H1 (cell line): ENCODE results near the gene RAD51D. TPM values are rescaled to one million over a fixed set of nuclear protein-coding genes. Genes with fewer than 3 reads are reported as not detected.

Experiments
- EP300 ChIP-seq, 2 experiments: IDR thresholded peaks; 1 replicate in 1 of 2; 2 replicates in 1 of 2; pipeline ENCODE4 v1.6.1; 2011 to 2012; ENCODE audit warnings: low read depth in 2 of 2, low read length in 2 of 2, mild to moderate bottlenecking in 2 of 2, borderline replicate concordance in 1 of 2, inconsistent platforms in 1 of 2, moderate library complexity in 1 of 2
- FOSL1 ChIP-seq: IDR thresholded peaks from 2 replicates; pipeline ENCODE4 v1.6.1; 2011; ENCODE audit warnings: mild to moderate bottlenecking, low read depth, low read length, moderate library complexity; ENCODE audit not compliant: insufficient read depth
- GABPA ChIP-seq: IDR thresholded peaks from 2 replicates; pipeline ENCODE4 v1.6.1; 2011; ENCODE audit warnings: mild to moderate bottlenecking, low read length, moderate library complexity, borderline replicate concordance; ENCODE audit not compliant: insufficient read depth
- HDAC2 ChIP-seq, 2 experiments: fragments of 300-600 bp in 1 of 2; sonication (generic) in 1 of 2; IDR thresholded peaks; 2 replicates each; pipeline ENCODE4 v1.6.1; 2011 to 2012; ENCODE audit warnings: low read depth in 2 of 2, low read length in 2 of 2, mild to moderate bottlenecking in 2 of 2, moderate library complexity in 2 of 2, borderline replicate concordance in 1 of 2, inconsistent platforms in 1 of 2
- KDM1A ChIP-seq: fragments of 200-600, 300-600 bp; sonication (generic); IDR thresholded peaks from 2 replicates; pipeline ENCODE4 v1.7.1; 2016; ENCODE audit warnings: mild to moderate bottlenecking, low read length, borderline replicate concordance
- MAX ChIP-seq: IDR thresholded peaks from 2 replicates; pipeline ENCODE4 v1.6.1; 2012; ENCODE audit warnings: inconsistent platforms
- NANOG ChIP-seq: IDR thresholded peaks from 2 replicates; pipeline ENCODE4 v1.6.1; 2011; ENCODE audit warnings: low read length, low read depth, mild to moderate bottlenecking, inconsistent platforms; ENCODE audit not compliant: insufficient read depth, poor library complexity, severe bottlenecking
- POLR2A ChIP-seq, 2 experiments: IDR thresholded peaks; 1 replicate in 1 of 2; 2 replicates in 1 of 2; pipeline ENCODE4 v1.6.1; 2011; ENCODE audit warnings: low read depth in 2 of 2, low read length in 2 of 2, mild to moderate bottlenecking in 2 of 2; ENCODE audit errors: control extremely low read depth in 1 of 2
- RFX5 ChIP-seq: IDR thresholded peaks from 2 replicates; pipeline ENCODE4 v1.6.1; 2011; ENCODE audit warnings: low read depth, low read length, improper control_type of control experiment, borderline replicate concordance
- SP1 ChIP-seq: IDR thresholded peaks from 2 replicates; pipeline ENCODE4 v1.6.1; 2011; ENCODE audit warnings: low read depth, low read length
- polyA plus RNA-seq, 7 experiments: library from polyadenylated mRNA; depleted of rRNA in 3 of 7; stranded (reverse) in 5 of 7; unstranded in 2 of 7; fragments of >200 nt in 5 of 7; fragments of 200-250 nt in 2 of 7; gene quantifications; 1 replicate in 5 of 7; 2 replicates in 1 of 7; 4 replicates in 1 of 7; pipeline versions ENCODE4 v1.2.1 to v1.2.3, GENCODE V29; 2011 to 2013; ENCODE audit warnings: missing spikeins in 2 of 7, mixed read lengths in 2 of 7
- total RNA-seq: library from RNA; stranded (reverse); fragmentation: NEBNext Ultra II Directional; extraction: Animal tissue kit (Norgen Biotek cat#: 25700); gene quantifications from 2 replicates; pipeline ENCODE4 v1.2.1, GENCODE V29; 2021
- TF ChIP-seq, protein P1 (sequence below): fragments of 300-600 bp; sonication (generic); IDR thresholded peaks from 2 replicates; pipeline ENCODE4 v1.7.1; 2012; ENCODE audit warnings: low read length, moderate library complexity, mild to moderate bottlenecking, inconsistent platforms; ENCODE audit not compliant: insufficient replicate concordance

RAD51D gene
- total and polyA plus RNA-seq, 2 of the 8 experiments (the other 6 are each of a cell fraction or from before 2014, with no cell fraction given), result 10.2 to 12.9 TPM

GRCh38 chr17:35161281-35161761 is 41.7 kb upstream of the RAD51D start (continued):
- TF ChIP-seq, protein P1, sequence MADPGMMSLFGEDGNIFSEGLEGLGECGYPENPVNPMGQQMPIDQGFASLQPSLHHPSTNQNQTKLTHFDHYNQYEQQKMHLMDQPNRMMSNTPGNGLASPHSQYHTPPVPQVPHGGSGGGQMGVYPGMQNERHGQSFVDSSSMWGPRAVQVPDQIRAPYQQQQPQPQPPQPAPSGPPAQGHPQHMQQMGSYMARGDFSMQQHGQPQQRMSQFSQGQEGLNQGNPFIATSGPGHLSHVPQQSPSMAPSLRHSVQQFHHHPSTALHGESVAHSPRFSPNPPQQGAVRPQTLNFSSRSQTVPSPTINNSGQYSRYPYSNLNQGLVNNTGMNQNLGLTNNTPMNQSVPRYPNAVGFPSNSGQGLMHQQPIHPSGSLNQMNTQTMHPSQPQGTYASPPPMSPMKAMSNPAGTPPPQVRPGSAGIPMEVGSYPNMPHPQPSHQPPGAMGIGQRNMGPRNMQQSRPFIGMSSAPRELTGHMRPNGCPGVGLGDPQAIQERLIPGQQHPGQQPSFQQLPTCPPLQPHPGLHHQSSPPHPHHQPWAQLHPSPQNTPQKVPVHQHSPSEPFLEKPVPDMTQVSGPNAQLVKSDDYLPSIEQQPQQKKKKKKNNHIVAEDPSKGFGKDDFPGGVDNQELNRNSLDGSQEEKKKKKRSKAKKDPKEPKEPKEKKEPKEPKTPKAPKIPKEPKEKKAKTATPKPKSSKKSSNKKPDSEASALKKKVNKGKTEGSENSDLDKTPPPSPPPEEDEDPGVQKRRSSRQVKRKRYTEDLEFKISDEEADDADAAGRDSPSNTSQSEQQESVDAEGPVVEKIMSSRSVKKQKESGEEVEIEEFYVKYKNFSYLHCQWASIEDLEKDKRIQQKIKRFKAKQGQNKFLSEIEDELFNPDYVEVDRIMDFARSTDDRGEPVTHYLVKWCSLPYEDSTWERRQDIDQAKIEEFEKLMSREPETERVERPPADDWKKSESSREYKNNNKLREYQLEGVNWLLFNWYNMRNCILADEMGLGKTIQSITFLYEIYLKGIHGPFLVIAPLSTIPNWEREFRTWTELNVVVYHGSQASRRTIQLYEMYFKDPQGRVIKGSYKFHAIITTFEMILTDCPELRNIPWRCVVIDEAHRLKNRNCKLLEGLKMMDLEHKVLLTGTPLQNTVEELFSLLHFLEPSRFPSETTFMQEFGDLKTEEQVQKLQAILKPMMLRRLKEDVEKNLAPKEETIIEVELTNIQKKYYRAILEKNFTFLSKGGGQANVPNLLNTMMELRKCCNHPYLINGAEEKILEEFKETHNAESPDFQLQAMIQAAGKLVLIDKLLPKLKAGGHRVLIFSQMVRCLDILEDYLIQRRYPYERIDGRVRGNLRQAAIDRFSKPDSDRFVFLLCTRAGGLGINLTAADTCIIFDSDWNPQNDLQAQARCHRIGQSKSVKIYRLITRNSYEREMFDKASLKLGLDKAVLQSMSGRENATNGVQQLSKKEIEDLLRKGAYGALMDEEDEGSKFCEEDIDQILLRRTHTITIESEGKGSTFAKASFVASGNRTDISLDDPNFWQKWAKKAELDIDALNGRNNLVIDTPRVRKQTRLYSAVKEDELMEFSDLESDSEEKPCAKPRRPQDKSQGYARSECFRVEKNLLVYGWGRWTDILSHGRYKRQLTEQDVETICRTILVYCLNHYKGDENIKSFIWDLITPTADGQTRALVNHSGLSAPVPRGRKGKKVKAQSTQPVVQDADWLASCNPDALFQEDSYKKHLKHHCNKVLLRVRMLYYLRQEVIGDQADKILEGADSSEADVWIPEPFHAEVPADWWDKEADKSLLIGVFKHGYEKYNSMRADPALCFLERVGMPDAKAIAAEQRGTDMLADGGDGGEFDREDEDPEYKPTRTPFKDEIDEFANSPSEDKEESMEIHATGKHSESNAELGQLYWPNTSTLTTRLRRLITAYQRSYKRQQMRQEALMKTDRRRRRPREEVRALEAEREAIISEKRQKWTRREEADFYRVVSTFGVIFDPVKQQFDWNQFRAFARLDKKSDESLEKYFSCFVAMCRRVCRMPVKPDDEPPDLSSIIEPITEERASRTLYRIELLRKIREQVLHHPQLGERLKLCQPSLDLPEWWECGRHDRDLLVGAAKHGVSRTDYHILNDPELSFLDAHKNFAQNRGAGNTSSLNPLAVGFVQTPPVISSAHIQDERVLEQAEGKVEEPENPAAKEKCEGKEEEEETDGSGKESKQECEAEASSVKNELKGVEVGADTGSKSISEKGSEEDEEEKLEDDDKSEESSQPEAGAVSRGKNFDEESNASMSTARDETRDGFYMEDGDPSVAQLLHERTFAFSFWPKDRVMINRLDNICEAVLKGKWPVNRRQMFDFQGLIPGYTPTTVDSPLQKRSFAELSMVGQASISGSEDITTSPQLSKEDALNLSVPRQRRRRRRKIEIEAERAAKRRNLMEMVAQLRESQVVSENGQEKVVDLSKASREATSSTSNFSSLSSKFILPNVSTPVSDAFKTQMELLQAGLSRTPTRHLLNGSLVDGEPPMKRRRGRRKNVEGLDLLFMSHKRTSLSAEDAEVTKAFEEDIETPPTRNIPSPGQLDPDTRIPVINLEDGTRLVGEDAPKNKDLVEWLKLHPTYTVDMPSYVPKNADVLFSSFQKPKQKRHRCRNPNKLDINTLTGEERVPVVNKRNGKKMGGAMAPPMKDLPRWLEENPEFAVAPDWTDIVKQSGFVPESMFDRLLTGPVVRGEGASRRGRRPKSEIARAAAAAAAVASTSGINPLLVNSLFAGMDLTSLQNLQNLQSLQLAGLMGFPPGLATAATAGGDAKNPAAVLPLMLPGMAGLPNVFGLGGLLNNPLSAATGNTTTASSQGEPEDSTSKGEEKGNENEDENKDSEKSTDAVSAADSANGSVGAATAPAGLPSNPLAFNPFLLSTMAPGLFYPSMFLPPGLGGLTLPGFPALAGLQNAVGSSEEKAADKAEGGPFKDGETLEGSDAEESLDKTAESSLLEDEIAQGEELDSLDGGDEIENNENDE, result no peak
- TF ChIP-seq FOSL1 (no peak), POLR2A (IDR thresholded peaks at IDR 0.05; ENCODE audit: control extremely low read depth in 1 of 2, low read depth in 2 of 2, low read length in 2 of 2) (no peak), MAX (no peak), KDM1A (no peak), RFX5 (no peak), NANOG (no peak), EP300 (IDR thresholded peaks at IDR 0.05; ENCODE audit: borderline replicate concordance in 1 of 2, low read depth in 2 of 2, low read length in 2 of 2) (no peak), HDAC2 (IDR thresholded peaks at IDR 0.05; ENCODE audit: borderline replicate concordance in 1 of 2, low read depth in 2 of 2, low read length in 2 of 2) (no peak), SP1 (no peak), GABPA (no peak)
